GM21737 (cell line): Measurements from ENCODE around the gene C4orf51.
A peak's percentile ranks its signal among the peaks of the same experiment; 100 is the strongest.

ENCODE experiments used
- ATAC-seq: cut with Tn5 transposase; IDR thresholded peaks from one replicate; pipeline ENCODE4 v1.9.1; 2021; ENCODE audit warnings: mild to moderate bottlenecking, moderate library complexity; ENCODE audit not compliant: unreplicated experiment

Gene C4orf51

DNA sequence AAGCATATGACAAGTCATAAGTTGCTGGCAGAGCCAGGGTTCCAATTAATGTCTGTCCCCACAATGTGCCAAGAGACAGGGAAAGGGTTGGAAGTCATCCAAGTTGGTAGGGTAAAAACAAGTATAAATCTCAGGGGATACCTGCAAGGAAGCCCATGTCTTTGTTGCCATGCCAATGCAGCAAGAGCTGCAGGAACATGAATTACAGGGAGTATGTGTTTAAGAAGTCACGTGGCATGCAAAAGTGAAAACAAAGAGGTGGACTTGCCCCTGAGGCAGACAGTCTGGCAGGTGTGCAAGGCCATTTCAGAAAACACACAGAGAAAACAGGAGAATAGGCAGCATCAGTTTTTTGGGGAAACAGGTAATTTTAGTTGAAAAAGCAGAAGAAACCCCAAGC lies 29.4 kb downstream of the C4orf51 start:
- no peak for ATAC-seq

DNA sequence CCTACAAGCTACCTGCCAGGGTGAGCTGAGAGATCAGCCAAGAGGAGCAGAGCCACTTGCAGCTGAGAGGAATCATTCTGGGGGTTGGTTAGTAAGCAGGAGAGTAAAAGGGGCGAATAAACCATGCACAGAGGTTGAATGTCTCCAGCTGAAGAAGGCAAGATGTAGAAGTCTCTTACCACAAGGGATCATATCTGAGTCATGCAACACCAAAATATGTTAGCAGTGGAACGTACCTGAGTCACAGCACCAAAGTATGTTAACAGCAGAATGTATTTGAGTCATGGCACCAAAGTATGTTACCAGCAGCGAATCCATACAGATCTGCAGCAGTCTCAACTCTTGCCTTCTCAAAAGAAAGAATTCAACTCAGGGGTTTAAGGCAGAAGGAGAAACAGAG lies 29.9 kb downstream of the C4orf51 start:
- ATAC-seq, result no peak

- no peak for ATAC-seq
These were observed 36.3 kb downstream of the C4orf51 start for GRCh38 chr4:145716200-145716599.

DNA sequence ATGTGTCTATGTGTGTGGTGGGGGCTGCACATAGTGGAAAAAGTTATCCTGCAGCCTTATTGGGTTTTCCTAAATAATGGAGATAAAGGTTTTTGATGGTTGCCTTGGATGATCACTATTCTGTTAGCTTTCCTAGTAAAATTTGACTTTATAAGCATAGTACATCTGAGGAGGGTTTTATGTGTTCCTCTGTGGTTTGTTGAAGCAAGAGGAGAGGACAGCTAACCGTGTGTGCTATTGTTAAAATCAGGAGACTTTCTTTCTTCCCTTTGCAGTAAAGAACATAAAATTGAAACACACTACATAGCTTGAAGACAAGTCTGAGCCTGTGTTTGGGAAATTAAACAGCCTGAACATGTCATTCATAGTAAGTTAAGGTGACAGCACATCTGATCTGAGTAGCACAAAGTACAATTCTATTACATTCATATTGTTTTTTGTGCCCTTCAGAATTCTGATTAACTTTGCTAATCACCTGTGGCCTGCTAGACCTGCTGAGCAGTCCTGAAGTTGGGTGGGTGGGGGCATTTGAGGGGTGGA lies 36.8 kb downstream of the C4orf51 start:
- no peak for ATAC-seq

GRCh38 chr4:145719752-145720624 lies 40.0 kb downstream of the C4orf51 start:
- no peak for ATAC-seq

- no peak for ATAC-seq
These were observed 40.7 kb downstream of the C4orf51 start for GRCh38 chr4:145720656-145721055.

DNA sequence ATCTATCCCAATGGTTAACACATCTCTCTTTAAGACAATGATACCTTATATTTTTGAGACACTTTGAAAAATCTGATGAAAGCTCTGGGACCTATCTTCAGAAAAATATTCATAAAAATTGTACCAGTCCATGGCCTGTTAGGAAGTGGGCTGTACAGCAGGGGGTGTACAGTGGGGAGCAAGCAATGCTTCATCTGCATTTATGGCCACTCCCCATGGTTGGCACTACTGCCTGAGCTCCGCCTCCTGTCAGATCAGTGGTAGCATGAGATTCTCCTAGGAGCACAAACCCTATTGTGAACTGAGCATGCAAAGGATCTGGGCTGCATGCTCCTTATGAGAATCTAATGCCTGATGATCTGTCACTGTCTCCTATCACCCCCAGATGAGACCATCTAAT lies 42.6 kb downstream of the C4orf51 start:
- ATAC-seq, result no peak

DNA sequence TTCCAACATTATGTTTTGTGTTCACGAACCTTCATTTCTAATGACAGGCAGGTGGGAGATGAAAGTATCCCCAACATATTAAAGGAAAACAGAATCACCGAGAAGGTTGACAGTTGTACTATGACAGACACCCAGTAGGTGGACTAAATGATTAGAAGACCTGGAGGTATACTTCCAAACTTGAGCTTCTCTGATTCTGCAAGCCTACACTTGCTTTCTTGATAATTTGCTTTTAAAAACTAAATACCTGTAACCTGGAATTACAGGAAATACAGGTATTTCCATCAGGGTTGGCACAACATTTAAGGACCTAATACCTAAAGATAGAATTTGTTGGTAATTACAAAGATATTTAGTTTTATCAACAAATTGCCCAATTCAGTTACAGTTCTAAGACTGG lies 43.4 kb downstream of the C4orf51 start:
- ATAC-seq, result no peak

- no peak for ATAC-seq
These were observed 50.1 kb downstream of the C4orf51 start for GRCh38 chr4:145730026-145730425.

DNA sequence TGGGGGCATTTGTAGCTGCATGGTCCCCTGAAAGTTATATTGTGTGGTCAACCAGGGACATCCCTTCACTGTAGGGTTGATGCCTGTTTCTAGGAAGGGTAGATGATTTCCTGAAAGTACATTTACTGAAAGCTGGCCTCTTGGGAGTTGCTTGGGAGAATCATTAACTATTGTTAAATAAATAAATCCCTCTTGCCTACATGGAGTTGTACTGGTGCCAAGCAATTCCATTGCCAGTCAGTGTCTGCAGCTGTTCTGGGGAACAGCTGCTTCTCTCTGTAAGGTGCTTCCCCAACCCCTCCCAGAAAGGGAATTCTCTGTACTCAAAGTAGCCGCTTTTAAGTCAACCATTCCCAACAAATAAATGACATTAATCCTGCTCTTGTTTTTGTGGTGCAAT lies 51.1 kb downstream of the C4orf51 start:
- ATAC-seq, result no peak

DNA sequence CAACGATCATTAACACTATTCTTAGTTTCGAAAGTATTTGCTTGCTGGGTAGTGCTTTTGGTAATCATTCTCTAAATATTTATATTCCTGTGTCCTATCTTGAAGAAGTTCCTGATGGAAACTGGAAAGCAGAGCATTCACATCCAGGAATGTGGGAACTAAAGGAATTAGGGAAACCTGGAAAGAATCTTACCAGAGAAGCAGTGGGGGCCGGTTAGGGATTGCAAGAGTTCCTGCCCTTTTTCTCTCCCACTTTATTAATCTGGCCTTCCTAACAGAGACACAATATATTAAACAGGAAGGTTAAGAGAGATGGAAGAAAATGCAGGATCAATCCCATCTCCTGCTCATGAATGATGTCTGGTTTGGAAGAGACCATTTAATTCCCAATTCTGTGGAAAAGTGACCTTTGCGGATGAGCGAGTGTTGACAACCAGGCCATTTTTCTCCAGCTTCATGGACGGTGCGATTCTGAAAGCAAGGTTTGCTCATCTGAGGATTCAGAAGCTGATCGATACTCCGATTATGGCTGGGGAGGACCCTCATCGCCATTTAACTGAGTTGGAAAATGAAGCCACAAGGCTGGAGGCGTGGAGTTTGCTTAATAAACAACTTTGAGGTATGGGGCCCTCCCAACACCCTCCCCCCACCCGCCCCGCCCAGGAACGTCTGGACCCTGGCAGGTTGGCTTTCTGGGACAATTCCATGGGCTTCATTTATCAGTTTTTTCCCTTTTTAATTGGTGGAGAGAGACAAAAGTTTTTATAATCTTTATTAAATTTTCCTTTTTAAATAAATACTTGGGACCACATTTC lies 52.3 kb downstream of the C4orf51 start:
- no peak for ATAC-seq

- ATAC-seq, result peak; percentile 96
These were observed 53.2 kb downstream of the C4orf51 start for GRCh38 chr4:145732895-145733880.

GRCh38 chr4:145734031-145734430 lies 54.1 kb downstream of the C4orf51 start:
- no peak for ATAC-seq

DNA sequence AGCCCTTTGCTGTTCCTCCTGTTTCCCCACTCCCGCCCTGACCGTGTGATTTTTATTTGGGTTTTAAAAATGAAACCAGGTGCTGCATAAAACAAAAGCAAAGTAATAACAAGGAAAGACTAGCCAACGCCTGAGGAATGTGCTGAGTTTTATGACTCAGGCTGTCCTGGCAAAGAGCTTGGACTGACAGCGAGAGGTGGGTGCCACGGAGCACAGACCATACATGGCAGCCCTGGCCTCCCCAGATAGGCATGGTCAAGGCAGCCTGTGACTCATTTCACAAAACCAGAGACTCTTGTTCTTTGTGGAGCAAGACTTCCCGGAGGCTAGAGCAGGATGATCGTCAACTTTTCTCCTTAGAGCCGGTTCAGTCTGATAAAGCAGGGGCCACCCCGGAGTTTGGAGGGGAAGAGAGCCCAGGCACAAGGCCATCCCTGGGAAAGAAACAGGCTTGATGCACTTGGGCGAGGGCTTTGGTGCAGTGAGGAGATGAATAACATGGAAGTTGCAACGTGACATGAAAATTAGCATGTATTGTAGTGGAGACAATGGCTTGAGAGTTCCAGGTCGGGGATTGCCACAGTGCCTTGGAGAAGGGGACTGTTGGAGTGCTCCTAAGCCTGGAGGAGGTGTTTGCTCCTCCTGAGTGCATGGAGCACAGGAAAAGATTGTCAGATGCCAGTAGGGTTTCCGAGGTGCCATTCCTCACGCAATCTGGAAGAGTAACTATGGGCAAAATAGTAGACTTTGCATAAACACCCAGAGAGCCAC lies 54.8 kb downstream of the C4orf51 start:
- ATAC-seq, result no peak

DNA sequence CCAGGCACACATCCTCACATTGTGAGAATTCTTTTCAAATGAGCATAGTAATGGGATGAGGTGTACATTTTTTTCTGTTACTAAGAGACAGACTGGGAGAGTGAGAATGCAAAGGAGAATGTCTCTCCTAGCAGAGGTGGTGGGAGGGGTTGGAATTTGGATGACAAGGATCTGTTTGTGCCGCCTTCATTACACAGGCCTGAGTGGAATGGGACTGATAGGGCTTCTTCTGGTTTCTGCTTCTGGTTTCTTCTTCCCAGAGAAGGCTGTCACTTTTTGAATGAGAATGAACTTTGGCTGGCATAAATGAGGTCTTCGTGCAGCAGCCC lies 55.4 kb downstream of the C4orf51 start:
- ATAC-seq, result no peak

DNA sequence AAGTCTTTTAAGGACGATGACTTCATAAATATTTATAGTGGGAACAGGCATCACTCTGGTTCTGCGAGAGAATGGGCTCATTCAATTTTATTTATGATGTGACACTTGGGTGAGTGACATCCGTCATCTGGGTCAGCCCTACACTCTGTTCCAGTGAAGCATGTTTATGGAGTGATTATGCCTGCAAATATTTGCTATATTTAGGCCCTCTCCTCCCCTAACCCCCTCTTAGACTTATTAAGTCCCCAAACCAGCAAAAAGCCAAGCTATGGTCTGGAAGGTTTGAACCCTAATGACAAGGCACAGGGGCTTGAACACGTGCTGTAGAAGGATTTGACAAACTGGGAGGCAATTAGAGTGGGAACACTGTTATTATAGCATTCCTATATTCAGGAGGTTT lies 55.9 kb downstream of the C4orf51 start:
- ATAC-seq, result no peak

DNA sequence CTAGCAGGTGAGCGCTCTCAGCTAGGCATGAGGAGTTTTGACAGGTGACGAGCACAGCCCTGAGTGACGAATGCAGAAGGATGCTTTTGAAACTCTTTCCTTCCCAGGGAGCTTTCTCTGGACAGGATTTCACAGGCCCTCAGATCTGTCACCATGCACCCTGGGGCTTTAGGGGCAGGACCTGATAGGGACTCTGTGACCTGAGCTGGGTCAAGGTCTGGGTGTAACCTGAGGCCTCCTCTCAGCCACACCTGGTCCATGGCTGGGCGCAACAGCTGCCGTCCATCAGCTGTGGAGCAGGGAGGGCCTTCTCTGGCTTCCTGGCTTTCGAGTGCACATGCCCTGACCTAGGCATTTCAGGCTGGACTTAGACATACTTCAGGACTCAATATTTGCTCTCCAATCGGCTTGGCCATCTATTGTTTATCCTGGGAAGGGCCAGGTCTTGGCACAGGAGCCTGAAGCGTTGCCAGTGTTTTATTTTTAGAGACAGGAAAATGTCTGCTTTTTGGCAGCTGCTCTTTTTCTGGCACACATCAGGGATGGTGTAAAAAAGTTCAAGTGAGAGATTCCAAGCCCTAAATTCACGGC lies 56.4 kb downstream of the C4orf51 start:
- no peak for ATAC-seq

GRCh38 chr4:145739845-145740244 lies 59.9 kb downstream of the C4orf51 start:
- no peak for ATAC-seq

DNA sequence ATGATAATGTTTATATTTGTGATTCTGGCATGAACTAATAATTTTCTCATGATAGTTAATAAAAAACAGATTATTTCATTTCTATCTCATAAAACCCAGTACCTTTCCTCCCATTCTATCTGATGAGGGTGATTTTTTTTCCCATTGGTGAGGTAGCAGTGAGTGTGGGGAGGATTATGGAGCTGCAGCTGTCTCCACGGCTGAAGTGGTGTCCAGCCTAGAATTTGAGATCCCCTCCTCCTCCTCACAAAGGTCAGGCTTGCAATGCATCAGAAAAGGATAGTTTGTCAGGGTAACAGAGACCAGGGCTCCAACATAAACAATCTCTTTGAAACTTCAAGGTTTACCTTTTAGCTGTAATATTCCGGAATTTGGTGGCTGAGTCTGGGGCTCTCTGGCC lies 60.9 kb downstream of the C4orf51 start:
- ATAC-seq, result no peak

DNA sequence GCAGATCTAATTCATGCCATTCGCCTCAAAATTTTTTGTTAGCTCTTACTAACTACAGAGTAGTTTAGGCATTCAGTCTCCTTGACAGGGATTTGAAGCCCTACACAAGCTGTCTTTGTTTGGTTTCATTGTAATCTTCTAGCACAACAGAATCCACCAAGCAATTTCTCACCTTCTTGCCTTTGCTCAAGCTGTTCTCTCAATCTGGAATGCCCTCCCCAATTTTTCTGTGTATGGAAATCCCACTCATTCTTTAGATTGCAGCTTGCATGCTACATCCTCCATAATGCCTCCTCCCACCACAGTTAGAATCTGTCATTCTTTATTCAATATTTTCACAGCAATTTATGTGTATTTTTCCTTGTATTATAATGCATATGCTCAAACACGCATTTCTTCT lies 63.7 kb downstream of the C4orf51 start:
- ATAC-seq, result no peak
